Measurements from ENCODE around the gene PLAU. TPM values are rescaled to one million over a fixed set of nuclear protein-coding genes. Genes with fewer than 3 reads are reported as not detected.

Gene PLAU
- total RNA-seq, 1 donor from 2014 or later: 0.59 TPM

GRCh38 chr10:73908853-73909539, 1.9 kb upstream of the PLAU start:
- Mint-ChIP-seq H3K27ac (ENCODE audit: unreplicated experiment) (no peak overlapping the region), H3K4me3 (ENCODE audit: unreplicated experiment) (no peak overlapping the region), H3K36me3 (ENCODE audit: unreplicated experiment) (no peaks in the 10 kb centered on the region), H3K4me1 (ENCODE audit: low read depth, unreplicated experiment) (peaks cover 13% of the 10 kb centered on the region), H3K27me3 (ENCODE audit: unreplicated experiment) (peaks cover 21% of the 10 kb centered on the region), H3K9me3 (ENCODE audit: unreplicated experiment) (peaks cover 5% of the 10 kb centered on the region)
- no peak for DNase-seq
- TF ChIP-seq, protein P1, sequence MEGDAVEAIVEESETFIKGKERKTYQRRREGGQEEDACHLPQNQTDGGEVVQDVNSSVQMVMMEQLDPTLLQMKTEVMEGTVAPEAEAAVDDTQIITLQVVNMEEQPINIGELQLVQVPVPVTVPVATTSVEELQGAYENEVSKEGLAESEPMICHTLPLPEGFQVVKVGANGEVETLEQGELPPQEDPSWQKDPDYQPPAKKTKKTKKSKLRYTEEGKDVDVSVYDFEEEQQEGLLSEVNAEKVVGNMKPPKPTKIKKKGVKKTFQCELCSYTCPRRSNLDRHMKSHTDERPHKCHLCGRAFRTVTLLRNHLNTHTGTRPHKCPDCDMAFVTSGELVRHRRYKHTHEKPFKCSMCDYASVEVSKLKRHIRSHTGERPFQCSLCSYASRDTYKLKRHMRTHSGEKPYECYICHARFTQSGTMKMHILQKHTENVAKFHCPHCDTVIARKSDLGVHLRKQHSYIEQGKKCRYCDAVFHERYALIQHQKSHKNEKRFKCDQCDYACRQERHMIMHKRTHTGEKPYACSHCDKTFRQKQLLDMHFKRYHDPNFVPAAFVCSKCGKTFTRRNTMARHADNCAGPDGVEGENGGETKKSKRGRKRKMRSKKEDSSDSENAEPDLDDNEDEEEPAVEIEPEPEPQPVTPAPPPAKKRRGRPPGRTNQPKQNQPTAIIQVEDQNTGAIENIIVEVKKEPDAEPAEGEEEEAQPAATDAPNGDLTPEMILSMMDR (IDR thresholded peaks at IDR 0.05; ENCODE audit: partially characterized antibody, unreplicated experiment): no peak

DNA sequence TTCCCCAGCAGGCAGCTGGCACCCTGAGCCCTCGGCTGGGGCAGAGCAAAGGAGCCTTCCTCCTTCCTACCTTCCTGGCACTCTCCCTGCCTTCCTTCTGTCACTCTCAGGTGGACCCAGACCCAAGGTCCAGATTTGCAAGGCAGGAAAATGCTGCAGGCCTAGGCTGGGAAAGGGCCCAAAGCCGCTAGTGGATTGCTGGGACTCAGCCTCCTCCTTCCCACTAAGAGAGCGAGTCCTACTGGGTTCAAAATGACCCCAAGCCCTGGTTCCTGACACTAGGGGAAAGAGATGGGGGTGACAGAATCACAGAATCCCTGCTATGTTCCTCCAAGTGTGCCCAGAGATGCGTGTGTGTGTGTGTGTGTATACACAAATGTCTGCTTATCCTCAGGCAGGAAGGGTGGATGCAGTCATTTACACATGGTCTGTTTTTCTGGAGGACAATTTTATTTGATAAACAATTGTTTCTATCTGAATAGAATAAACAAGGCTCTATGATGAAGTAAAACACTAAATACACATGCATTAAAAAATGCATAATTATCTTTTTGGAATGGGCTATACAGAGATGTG, 1.3 kb upstream of the PLAU start:
- Mint-ChIP-seq H3K9me3 (ENCODE audit: unreplicated experiment) (peaks cover 5% of the 10 kb centered on the region), H3K4me3 (ENCODE audit: unreplicated experiment) (peak overlapping the region; percentile 92), H3K27ac (ENCODE audit: unreplicated experiment) (no peak overlapping the region), H3K4me1 (ENCODE audit: low read depth, unreplicated experiment) (peaks cover 14% of the 10 kb centered on the region), H3K36me3 (ENCODE audit: unreplicated experiment) (no peaks in the 10 kb centered on the region), H3K27me3 (ENCODE audit: unreplicated experiment) (peaks cover 22% of the 10 kb centered on the region)
- TF ChIP-seq, protein P1 (IDR thresholded peaks at IDR 0.05; ENCODE audit: partially characterized antibody, unreplicated experiment): no peak
- no peak for DNase-seq

DNA sequence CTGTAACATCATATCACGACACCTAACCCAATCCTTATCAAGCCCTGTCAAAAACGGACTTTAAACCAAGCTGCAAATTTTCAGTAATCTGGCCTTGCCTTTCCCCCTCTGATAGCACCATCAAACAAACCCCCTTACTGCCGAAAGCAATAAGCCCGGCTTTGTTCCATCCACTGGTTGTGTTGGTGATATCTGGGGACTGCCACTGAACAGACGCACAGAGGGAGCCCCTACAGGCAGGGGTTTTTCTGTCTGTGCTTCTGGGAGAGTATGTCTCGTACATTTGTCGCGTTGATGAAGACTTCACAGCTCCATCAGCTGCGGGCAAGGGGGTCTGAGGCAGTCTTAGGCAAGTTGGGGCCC, 550 bp upstream of the PLAU start:
- Mint-ChIP-seq H3K4me3 (ENCODE audit: unreplicated experiment) (peak overlapping the region; percentile 92), H3K4me1 (ENCODE audit: low read depth, unreplicated experiment) (peaks cover 20% of the 10 kb centered on the region), H3K27me3 (ENCODE audit: unreplicated experiment) (peaks cover 25% of the 10 kb centered on the region)

DNA sequence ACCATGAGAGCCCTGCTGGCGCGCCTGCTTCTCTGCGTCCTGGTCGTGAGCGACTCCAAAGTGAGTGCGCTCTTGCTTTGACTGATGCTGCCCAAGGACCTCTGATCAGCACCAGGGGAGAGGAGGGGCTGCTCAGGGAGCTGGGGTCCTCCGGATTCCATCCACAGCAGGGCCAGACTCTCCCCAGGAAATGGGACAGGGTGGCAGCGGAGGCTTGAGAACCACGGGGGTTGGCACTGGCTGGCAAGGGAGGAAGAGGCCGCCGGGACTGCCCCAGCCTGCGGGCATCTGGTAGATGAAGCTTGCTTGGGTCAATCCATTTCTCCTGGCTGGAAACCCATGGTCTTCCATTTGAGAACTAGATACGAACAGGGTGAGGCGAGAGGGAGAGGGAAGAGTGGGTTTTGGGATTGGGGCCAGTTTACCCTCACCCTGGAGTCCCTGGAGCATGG, 647 bp downstream of the PLAU start:
- peaks cover 7% of the 10 kb centered on the region for H3K9me3 Mint-ChIP-seq (ENCODE audit: unreplicated experiment)
- H3K27me3 Mint-ChIP-seq (ENCODE audit: unreplicated experiment): peaks cover 25% of the 10 kb centered on the region
- H3K36me3 Mint-ChIP-seq (ENCODE audit: unreplicated experiment): no peaks in the 10 kb centered on the region
- TF ChIP-seq, protein P1 (IDR thresholded peaks at IDR 0.05; ENCODE audit: partially characterized antibody, unreplicated experiment): no peak
- peaks cover 22% of the 10 kb centered on the region for H3K4me1 Mint-ChIP-seq (ENCODE audit: low read depth, unreplicated experiment)
- no peak overlapping the region for H3K27ac Mint-ChIP-seq (ENCODE audit: unreplicated experiment)
- DNase-seq: no peak
- H3K4me3 Mint-ChIP-seq (ENCODE audit: unreplicated experiment): peak overlapping the region; percentile 96

More for the DNA sequence above, 550 bp upstream of the PLAU start:
- DNase-seq: no peak
- Mint-ChIP-seq H3K36me3 (ENCODE audit: unreplicated experiment) (no peaks in the 10 kb centered on the region), H3K27ac (ENCODE audit: unreplicated experiment) (no peak overlapping the region), H3K9me3 (ENCODE audit: unreplicated experiment) (peaks cover 8% of the 10 kb centered on the region)
- TF ChIP-seq, protein P1 (IDR thresholded peaks at IDR 0.05; ENCODE audit: partially characterized antibody, unreplicated experiment): no peak

DNA sequence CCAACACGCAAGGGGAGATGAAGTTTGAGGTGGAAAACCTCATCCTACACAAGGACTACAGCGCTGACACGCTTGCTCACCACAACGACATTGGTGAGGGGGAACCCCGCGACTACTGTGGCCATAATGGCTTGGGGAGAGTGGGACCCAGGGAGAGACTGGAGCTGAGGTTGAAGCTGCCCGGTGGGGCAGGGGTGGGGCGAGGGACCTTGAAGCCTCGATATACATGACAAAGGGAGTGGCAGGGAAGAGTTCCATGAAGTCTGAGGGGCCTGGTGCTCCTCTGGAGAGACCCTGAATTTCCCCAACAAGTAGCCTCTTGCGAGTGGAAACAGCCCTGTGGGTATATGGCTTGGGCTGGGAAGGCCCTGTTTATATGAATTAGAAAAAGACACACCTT, 3.1 kb downstream of the PLAU start:
- H3K36me3 Mint-ChIP-seq (ENCODE audit: unreplicated experiment): no peaks in the 10 kb centered on the region
- no peak for DNase-seq

More for the DNA sequence above, 3.1 kb downstream of the PLAU start:
- Mint-ChIP-seq H3K27me3 (ENCODE audit: unreplicated experiment) (peaks cover 24% of the 10 kb centered on the region), H3K4me1 (ENCODE audit: low read depth, unreplicated experiment) (peaks cover 20% of the 10 kb centered on the region), H3K27ac (ENCODE audit: unreplicated experiment) (no peak overlapping the region), H3K9me3 (ENCODE audit: unreplicated experiment) (peaks cover 7% of the 10 kb centered on the region), H3K4me3 (ENCODE audit: unreplicated experiment) (no peak overlapping the region)
- TF ChIP-seq, protein P1 (IDR thresholded peaks at IDR 0.05; ENCODE audit: partially characterized antibody, unreplicated experiment): no peak

Data from glutamatergic neuron (in vitro differentiated cells).